Measurements from ENCODE around the gene MAP4K1. TPM values are rescaled to one million over a fixed set of nuclear protein-coding genes. Genes with fewer than 3 reads are reported as not detected.

Gene MAP4K1
- polyA plus RNA-seq, 3 donors, result 19.8 to 41.3 (median 22.4) TPM

DNA sequence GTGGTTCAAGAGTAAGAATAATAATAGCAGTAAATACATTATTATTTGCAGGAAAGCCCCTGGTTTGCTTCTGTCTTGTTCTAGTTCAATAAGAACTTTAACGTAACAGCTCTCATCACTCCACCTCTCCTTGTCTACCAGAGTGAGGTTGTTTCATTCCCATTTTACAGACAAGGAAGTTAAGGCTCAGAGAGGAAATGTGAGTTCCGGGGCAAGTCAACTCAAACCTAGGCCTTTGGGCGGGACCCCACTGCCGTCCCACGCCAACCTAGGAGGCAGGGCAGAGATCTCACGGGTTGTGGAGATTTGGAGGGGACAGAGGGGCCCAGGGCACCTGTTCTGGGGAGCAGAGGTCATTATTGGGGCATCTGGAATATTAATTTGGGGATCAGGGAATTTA lies 1.5 kb downstream of the MAP4K1 start:
- Histone ChIP-seq H3K27me3 (ENCODE audit: control insufficient read depth in 2 of 2, insufficient read depth in 2 of 2, low read length in 2 of 2) (no peaks in the 10 kb centered on the region), H3K9me3 (replicated peaks in 1 of 2; ENCODE audit: control insufficient read depth in 1 of 2, insufficient read depth in 1 of 2, low read length in 2 of 2) (no peaks in the 10 kb centered on the region), H3K27ac (ENCODE audit: low read depth in 1 of 2, low read length in 2 of 2) (peak overlapping the region in 1 of 2 donors; percentile 97), H3K36me3 (replicated peaks in 1 of 2; ENCODE audit: control insufficient read depth in 1 of 2, insufficient read depth in 2 of 2, low read length in 2 of 2) (peaks cover 28 to 35% of the 10 kb centered on the region in 2 donors), H3K4me2 (replicated peaks; ENCODE audit: extremely low read depth, low read length, poor library complexity, severe bottlenecking) (no peak overlapping the region), H3K9ac (ENCODE audit: insufficient read depth, low read length, poor library complexity, severe bottlenecking) (no peak overlapping the region), H2AFZ (ENCODE audit: insufficient read depth, low read depth, low read length, poor library complexity, severe bottlenecking) (no peak overlapping the region), H4K20me1 (ENCODE audit: insufficient read depth, low read length) (no peaks in the 10 kb centered on the region), H3K79me2 (ENCODE audit: insufficient read depth, low read length) (peaks cover 62% of the 10 kb centered on the region), H3K4me1 (ENCODE audit: control insufficient read depth in 1 of 2, insufficient read depth in 2 of 2, low read length in 2 of 2) (peaks cover 35 to 44% of the 10 kb centered on the region in 2 donors), H3K4me3 (replicated peaks in 1 of 3; ENCODE audit: low read depth in 2 of 3, low read length in 3 of 3) (no peak overlapping the region)
- H3K4me1 Mint-ChIP-seq, result peaks cover 31% of the 10 kb centered on the region
- peak overlapping the region in 4 of 7 donors; percentile 9 to 97 (median 32) for H3K27ac Mint-ChIP-seq
- 87% methylated on average over 4 of the region's 6 CpGs for WGBS (ENCODE audit: insufficient coverage)
- TF ChIP-seq, protein P1, sequence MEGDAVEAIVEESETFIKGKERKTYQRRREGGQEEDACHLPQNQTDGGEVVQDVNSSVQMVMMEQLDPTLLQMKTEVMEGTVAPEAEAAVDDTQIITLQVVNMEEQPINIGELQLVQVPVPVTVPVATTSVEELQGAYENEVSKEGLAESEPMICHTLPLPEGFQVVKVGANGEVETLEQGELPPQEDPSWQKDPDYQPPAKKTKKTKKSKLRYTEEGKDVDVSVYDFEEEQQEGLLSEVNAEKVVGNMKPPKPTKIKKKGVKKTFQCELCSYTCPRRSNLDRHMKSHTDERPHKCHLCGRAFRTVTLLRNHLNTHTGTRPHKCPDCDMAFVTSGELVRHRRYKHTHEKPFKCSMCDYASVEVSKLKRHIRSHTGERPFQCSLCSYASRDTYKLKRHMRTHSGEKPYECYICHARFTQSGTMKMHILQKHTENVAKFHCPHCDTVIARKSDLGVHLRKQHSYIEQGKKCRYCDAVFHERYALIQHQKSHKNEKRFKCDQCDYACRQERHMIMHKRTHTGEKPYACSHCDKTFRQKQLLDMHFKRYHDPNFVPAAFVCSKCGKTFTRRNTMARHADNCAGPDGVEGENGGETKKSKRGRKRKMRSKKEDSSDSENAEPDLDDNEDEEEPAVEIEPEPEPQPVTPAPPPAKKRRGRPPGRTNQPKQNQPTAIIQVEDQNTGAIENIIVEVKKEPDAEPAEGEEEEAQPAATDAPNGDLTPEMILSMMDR (IDR thresholded peaks at IDR 0.05), result no peak
- H3K4me3 Mint-ChIP-seq, result no peak overlapping the region
- no peak for DNase-seq
- H3K36me3 Mint-ChIP-seq, result peaks cover 19 to 44% of the 10 kb centered on the region in 2 donors
- H3K9me3 Mint-ChIP-seq, result no peaks in the 10 kb centered on the region
- intact Hi-C loops (cut with micrococcal nuclease), result loop anchor here in 1 of 2 donors (5.0 kb wide), 2 partner anchors 199 to 299 kb away; partner anchors contain the start of genes KCNK6 and YIF1B
- H3K27me3 Mint-ChIP-seq (ENCODE audit: low read depth in 3 of 3), result peaks cover 0 to 2% (median 1%) of the 10 kb centered on the region in 3 donors

DNA sequence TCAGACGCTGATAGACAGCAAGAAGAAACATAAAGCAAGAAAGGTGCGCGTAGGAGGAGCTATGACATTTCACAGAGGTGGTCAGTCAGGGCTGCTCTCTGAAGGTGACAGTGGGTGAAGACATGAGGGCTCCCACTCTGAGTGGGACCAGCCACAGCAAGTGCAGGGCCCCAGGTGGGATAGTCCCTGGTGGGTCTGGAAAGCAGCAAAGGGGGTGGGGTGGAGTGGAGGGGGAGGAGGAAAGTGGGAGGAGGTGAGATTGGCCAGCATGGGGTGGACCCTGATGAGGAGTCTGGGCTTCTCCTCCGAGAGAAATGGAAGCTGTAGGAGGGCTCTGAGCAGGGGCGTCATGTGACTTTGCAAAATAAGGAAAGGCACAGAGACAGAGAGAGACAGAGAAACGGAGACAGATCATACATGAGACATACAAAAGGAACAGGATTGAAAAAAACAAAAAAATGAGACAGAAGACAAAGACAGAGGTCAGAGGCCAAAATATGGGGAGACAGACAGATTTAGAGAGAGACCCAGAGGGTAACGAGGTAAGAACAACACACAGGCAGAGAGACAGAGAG lies 2.7 kb downstream of the MAP4K1 start:
- H3K9ac ChIP-seq (ENCODE audit: insufficient read depth, low read length, poor library complexity, severe bottlenecking), result no peak overlapping the region

More for the DNA sequence above, 2.7 kb downstream of the MAP4K1 start:
- H3K27ac Mint-ChIP-seq, result peak overlapping the region in 4 of 7 donors; percentile 15 to 32 (median 20)
- H2AFZ ChIP-seq (ENCODE audit: insufficient read depth, low read depth, low read length, poor library complexity, severe bottlenecking), result no peak overlapping the region
- TF ChIP-seq, protein P1 (IDR thresholded peaks at IDR 0.05), result no peak
- peaks cover 28% of the 10 kb centered on the region for H3K4me1 Mint-ChIP-seq
- no peaks in the 10 kb centered on the region for H3K27me3 ChIP-seq (ENCODE audit: control insufficient read depth in 2 of 2, insufficient read depth in 2 of 2, low read length in 2 of 2)
- H4K20me1 ChIP-seq (ENCODE audit: insufficient read depth, low read length), result no peaks in the 10 kb centered on the region
- H3K9me3 ChIP-seq (replicated peaks in 1 of 2; ENCODE audit: control insufficient read depth in 1 of 2, insufficient read depth in 1 of 2, low read length in 2 of 2), result no peaks in the 10 kb centered on the region
- intact Hi-C loops (cut with micrococcal nuclease), result loop anchor here in 1 of 2 donors (5.0 kb wide), 2 partner anchors 198 to 298 kb away; partner anchors contain the start of genes KCNK6 and YIF1B
- no peak overlapping the region for H3K4me3 ChIP-seq (replicated peaks in 1 of 3; ENCODE audit: low read depth in 2 of 3, low read length in 3 of 3)
- H3K4me1 ChIP-seq (ENCODE audit: control insufficient read depth in 1 of 2, insufficient read depth in 2 of 2, low read length in 2 of 2), result peaks cover 34 to 42% of the 10 kb centered on the region in 2 donors
- WGBS (ENCODE audit: insufficient coverage), result 95% methylated on average over 6 of the region's 7 CpGs
- peaks cover 50% of the 10 kb centered on the region for H3K79me2 ChIP-seq (ENCODE audit: insufficient read depth, low read length)
- peaks cover 20 to 42% of the 10 kb centered on the region in 2 donors for H3K36me3 Mint-ChIP-seq
- peak overlapping the region in 1 of 2 donors; percentile 8 for H3K4me3 Mint-ChIP-seq
- no peak for DNase-seq
- no peak overlapping the region for H3K27ac ChIP-seq (ENCODE audit: low read depth in 1 of 2, low read length in 2 of 2)
- H3K9me3 Mint-ChIP-seq, result peaks cover 0 to 3% (median 0%) of the 10 kb centered on the region in 7 donors
- H3K4me2 ChIP-seq (replicated peaks; ENCODE audit: extremely low read depth, low read length, poor library complexity, severe bottlenecking), result no peak overlapping the region
- peaks cover 27 to 33% of the 10 kb centered on the region in 2 donors for H3K36me3 ChIP-seq (replicated peaks in 1 of 2; ENCODE audit: control insufficient read depth in 1 of 2, insufficient read depth in 2 of 2, low read length in 2 of 2)
- peaks cover 0 to 2% (median 2%) of the 10 kb centered on the region in 3 donors for H3K27me3 Mint-ChIP-seq (ENCODE audit: low read depth in 3 of 3)

All from CD14-positive monocyte (primary cell).